K562 (cell line): ENCODE measurements around the gene FSTL4. TPM values are rescaled to one million over a fixed set of nuclear protein-coding genes. Genes with fewer than 3 reads are reported as not detected.

ENCODE experiments used
- polyA plus RNA-seq, 8 experiments: library from polyadenylated mRNA; depleted of rRNA in 4 of 8; stranded (reverse) in 5 of 8; unstranded in 3 of 8; fragments of >200 nt; fragmentation: Nextera tagmentation in 2 of 8; fragmentation: Illumina TruSeq in 1 of 8; extraction: Ambion mirVana in 2 of 8; extraction: Trizol in 1 of 8; gene quantifications; 2 replicates each; pipeline versions ENCODE4 v1.2.1 to v1.2.3, GENCODE V29; 2011 to 2014; ENCODE audit warnings: inconsistent platforms in 1 of 8, missing spikeins in 1 of 8
- total RNA-seq, 7 experiments: library from RNA; depleted of rRNA in 6 of 7; stranded (reverse); fragments of >200 nt in 6 of 7; fragmentation: Illumina TruSeq in 2 of 7; extraction: Trizol in 2 of 7; gene quantifications; 2 replicates each; pipeline versions ENCODE4 v1.2.1 to v1.2.3, GENCODE V29; 2011 to 2021; ENCODE audit warnings: low replicate concordance in 1 of 7
- TF ChIP-seq, protein P1 (sequence below), 2 experiments: fragments of 450-650 bp; formaldehyde crosslinking in 1 of 2; IDR thresholded peaks; 2 replicates each; pipeline versions ENCODE4 v1.4.0 to v1.6.1; 2014 to 2020; ENCODE audit warnings: mild to moderate bottlenecking in 2 of 2, borderline replicate concordance in 1 of 2, low read depth in 1 of 2
- TF ChIP-seq, protein P2 (sequence below): fragments of 250-450 bp; sonication (Bioruptor Pico); IDR thresholded peaks from 2 replicates; pipeline ENCODE4 v1.4.0; 2020; ENCODE audit warnings: mild to moderate bottlenecking, moderate library complexity, borderline replicate concordance

The FSTL4 gene
- total and polyA plus RNA-seq, 9 of the 15 experiments (the other 6 are each of a cell fraction or from before 2014, with no cell fraction given), result 0.08 to 0.18 (median 0.10) TPM; not detected in 5

DNA sequence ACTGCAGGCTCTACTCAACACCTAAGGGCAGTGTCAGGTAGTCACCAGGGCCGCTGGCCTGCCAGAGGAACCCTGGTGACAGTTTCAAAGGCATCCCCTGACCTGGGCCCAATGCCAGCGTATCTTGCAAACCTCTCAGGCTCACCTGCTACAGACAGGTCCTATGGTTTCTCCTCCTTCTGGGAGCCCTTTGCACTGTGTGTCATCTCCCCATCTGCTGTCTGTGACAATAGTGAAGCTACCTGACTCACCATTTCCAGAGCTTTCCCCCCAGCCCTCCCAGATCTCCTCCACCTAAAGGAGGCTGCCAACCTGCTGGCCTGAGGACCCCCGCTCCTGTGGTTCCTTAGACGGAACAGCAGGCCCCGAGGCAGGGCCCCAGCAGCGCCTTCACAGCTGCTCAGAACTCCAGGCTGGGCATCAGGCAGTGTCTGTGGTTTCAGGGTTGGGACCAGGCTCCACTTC, 203.1 kb downstream of the FSTL4 start (continued):
- TF ChIP-seq, protein P1, sequence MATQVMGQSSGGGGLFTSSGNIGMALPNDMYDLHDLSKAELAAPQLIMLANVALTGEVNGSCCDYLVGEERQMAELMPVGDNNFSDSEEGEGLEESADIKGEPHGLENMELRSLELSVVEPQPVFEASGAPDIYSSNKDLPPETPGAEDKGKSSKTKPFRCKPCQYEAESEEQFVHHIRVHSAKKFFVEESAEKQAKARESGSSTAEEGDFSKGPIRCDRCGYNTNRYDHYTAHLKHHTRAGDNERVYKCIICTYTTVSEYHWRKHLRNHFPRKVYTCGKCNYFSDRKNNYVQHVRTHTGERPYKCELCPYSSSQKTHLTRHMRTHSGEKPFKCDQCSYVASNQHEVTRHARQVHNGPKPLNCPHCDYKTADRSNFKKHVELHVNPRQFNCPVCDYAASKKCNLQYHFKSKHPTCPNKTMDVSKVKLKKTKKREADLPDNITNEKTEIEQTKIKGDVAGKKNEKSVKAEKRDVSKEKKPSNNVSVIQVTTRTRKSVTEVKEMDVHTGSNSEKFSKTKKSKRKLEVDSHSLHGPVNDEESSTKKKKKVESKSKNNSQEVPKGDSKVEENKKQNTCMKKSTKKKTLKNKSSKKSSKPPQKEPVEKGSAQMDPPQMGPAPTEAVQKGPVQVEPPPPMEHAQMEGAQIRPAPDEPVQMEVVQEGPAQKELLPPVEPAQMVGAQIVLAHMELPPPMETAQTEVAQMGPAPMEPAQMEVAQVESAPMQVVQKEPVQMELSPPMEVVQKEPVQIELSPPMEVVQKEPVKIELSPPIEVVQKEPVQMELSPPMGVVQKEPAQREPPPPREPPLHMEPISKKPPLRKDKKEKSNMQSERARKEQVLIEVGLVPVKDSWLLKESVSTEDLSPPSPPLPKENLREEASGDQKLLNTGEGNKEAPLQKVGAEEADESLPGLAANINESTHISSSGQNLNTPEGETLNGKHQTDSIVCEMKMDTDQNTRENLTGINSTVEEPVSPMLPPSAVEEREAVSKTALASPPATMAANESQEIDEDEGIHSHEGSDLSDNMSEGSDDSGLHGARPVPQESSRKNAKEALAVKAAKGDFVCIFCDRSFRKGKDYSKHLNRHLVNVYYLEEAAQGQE (IDR thresholded peaks at IDR 0.05; ENCODE audit: borderline replicate concordance), result no peak
- TF ChIP-seq, protein P1 (CRISPR knock-in tag; IDR thresholded peaks at IDR 0.05; ENCODE audit: low read depth), result no peak
- TF ChIP-seq, protein P2, sequence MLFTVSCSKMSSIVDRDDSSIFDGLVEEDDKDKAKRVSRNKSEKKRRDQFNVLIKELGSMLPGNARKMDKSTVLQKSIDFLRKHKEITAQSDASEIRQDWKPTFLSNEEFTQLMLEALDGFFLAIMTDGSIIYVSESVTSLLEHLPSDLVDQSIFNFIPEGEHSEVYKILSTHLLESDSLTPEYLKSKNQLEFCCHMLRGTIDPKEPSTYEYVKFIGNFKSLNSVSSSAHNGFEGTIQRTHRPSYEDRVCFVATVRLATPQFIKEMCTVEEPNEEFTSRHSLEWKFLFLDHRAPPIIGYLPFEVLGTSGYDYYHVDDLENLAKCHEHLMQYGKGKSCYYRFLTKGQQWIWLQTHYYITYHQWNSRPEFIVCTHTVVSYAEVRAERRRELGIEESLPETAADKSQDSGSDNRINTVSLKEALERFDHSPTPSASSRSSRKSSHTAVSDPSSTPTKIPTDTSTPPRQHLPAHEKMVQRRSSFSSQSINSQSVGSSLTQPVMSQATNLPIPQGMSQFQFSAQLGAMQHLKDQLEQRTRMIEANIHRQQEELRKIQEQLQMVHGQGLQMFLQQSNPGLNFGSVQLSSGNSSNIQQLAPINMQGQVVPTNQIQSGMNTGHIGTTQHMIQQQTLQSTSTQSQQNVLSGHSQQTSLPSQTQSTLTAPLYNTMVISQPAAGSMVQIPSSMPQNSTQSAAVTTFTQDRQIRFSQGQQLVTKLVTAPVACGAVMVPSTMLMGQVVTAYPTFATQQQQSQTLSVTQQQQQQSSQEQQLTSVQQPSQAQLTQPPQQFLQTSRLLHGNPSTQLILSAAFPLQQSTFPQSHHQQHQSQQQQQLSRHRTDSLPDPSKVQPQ (CRISPR knock-in tag), result no peak
